GM10266 (cell line): ENCODE measurements around the gene PTPN11.
"Not testable (repeated sequence)": the region's sequence is repeated elsewhere in the genome, so short reads cannot be mapped to it uniquely, and the experiment has no call there.

Experiments
- DNase-seq: peaks from one replicate; pipeline ENCODE4 v3.0.0; 2012; ENCODE audit errors: extremely low spot score
- CTCF ChIP-seq: IDR thresholded peaks from 2 replicates; pipeline ENCODE4 v1.5.1; 2012; ENCODE audit warnings: mild to moderate bottlenecking, low read depth; ENCODE audit not compliant: control insufficient read depth, insufficient read depth; ENCODE audit errors: missing control alignments

The PTPN11 gene

DNA sequence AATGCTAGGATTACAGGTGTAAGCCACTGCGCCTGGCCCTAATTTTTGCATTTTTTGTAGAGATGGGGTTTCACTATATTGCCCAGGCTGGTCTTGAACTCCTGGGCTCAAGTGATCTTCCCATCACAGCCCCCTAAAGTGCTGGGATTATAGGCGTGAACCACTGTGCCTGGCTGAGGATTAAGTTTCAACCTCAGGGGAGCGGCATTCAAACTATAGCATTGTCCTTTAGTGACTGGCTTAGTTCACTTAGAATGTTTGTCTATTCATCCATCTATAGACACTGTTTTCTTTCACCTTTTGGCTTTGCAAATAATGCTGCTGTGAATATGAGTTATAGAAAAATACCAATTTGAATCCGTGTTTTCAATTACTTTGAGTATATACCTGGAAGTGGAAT lies 25.2 kb downstream of the PTPN11 start:
- no peak for DNase-seq
- TF ChIP-seq CTCF = no peak

DNA sequence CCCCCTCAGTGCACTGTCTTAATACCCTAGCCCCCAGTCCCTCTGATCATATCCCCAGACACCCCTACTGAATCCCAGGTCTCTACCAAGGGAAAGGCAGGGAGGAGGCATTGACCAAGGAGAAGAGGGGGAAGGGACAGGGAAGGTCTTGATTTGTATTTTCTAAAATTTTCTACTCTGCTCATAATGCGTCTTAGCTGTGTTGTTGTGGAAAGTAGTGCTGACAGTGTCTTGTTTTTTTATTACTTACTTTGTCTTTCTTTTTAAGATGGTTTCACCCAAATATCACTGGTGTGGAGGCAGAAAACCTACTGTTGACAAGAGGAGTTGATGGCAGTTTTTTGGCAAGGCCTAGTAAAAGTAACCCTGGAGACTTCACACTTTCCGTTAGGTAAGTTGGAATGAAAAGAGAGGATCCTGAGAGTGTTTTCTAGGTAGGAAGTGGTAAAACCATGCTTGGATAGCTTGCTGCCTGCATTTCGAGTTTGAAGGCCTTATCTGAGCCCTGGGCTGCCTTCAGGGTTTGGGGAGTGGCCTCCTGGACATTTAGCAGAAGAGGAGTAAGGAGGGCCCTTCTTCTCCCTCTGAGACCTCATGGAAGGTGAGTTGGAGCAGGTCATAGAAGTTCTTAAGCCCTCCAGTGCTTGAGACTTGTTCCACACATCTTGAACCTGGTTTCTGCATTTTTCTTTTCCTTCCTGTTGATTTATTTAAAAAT lies 27.4 kb downstream of the PTPN11 start:
- no peak for TF ChIP-seq CTCF
- no peak for DNase-seq

- no peak for DNase-seq
- TF ChIP-seq CTCF = no peak
Measured at GRCh38 chr12:112447106-112447505, 28.4 kb downstream of the PTPN11 start.

DNA sequence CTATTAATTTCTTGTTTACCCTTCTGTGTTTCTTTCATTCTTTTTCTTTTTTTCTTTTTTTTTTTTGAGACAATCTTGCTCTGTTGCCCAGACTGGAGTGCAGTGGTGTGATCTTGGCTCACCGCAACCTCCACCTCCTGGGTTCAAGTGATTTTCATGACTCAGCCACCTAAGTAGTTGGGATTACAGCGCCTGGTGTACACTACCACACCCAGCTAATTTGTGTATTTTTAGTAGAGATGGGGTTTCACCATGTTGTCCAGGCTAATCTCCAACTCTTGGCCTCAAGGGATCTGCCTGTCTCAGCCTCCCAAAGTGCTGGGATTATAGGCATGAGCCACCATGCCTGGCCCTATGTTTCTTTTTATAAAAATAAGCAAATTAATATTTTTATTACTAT lies 29.4 kb downstream of the PTPN11 start:
- not testable (repeated sequence) for DNase-seq

DNA sequence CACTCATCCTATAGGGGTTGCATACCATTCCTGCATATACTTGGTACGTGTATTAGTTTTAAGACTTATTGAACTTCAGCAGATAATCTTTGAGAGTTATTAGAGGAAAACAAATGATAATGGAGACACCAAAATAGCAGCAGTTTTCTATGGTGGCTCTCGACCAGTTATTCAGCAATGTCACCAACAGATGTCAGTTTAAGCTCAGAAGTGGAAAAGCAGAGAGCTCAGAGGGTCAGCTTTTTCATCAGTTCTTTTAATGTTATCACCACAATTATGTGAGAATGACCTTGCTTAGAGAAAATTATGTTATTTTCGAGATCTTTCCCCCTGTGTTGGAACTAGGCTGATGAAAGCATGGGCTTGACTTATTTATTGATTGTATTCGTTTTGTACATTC lies 32.0 kb downstream of the PTPN11 start:
- TF ChIP-seq CTCF = no peak
- no peak for DNase-seq

DNA sequence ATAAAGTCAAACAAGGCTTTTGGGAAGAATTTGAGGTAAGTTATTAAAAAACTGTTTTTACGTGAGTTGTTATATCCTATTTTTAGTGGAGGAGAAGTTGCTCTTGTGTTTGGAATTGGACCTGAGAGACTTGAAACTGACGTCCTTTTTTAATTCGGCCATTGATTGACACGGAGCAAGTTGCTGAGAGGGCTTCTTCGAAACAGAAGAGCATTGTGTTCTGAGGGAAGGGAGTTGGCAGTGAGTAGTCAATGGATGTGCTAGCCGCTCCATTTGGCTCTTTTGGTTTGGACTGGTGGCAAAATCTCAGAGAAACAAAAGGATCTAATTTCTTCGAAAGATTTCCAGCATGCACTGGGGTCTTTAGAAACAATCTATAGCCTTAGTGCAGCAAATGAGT lies 37.3 kb downstream of the PTPN11 start:
- no peak for DNase-seq
- no peak for TF ChIP-seq CTCF

DNA sequence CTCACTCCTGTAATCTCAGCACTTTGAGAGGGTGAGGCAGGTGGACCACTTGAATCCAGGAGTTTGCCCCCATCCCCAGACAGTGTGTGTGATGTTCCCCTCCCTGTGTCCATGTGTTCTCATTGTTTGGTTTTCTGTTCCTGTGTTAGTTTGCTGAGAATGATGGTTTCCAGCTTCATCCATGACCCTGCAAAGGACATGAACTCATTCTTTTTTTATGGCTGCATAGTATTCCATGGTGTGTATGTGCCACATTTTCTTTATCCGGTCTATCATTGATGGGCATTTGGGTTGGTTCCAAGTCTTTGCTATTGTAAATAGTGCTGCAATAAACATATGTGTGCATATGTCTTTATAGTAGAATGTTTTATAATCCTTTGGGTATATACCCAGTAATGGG lies 38.4 kb downstream of the PTPN11 start:
- not testable (repeated sequence) for DNase-seq

DNA sequence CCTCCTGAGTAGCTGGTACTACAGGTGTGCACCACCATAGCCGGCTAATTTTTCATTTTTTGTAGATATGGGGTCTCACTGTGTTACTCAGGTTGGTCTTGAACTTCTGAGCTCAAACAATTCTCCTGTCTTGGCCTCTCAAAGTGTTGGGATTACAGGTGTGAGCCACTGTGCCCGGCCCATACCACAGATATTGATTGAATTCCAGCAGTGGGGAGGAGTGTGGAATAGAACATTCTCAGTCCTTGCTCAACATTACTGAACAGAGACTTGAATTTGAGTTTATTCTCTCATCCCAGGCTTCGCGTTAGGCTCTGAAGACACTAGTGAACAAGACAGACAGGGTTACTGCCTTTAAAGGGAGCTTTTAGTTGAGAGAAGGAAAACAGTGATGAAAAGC lies 39.6 kb downstream of the PTPN11 start:
- no peak for DNase-seq
- TF ChIP-seq CTCF = no peak
